Sigmoid colon (tissue), 4 donors: ENCODE data around the gene RASAL1.

ENCODE experiments used
- CTCF ChIP-seq, 4 experiments: fragments of 450-650 bp in 3 of 4; fragments of 200-600 bp in 1 of 4; IDR thresholded peaks; one replicate each; pipeline ENCODE4 v1.5.1; 2016 to 2019; ENCODE audit warnings: antibody characterized with exemption in 4 of 4, mild to moderate bottlenecking in 3 of 4, moderate library complexity in 2 of 4
- EP300 ChIP-seq, 4 donors: sonication (generic); formaldehyde crosslinking; IDR thresholded peaks; one replicate each; pipeline ENCODE4 v1.6.1; 2017; ENCODE audit warnings: antibody characterized with exemption in 4 of 4
- POLR2AphosphoS5 ChIP-seq, 4 donors: sonication (generic); formaldehyde crosslinking; IDR thresholded peaks; one replicate each; pipeline ENCODE4 v1.6.1; 2017; ENCODE audit warnings: antibody characterized with exemption in 4 of 4

GRCh38 chr12:113054948-113055486, 80.5 kb downstream of the RASAL1 start:
- TF ChIP-seq EP300 (IDR thresholded peaks at IDR 0.05) (no peak), CTCF (IDR thresholded peaks at IDR 0.05) (no peak), POLR2AphosphoS5 (IDR thresholded peaks at IDR 0.05) (no peak)
